ENCODE measurements around the gene CSTPP1.
"Not testable (repeated sequence)": the region's sequence is repeated elsewhere in the genome, so short reads cannot be mapped to it uniquely, and the experiment has no call there.

Gene CSTPP1

GRCh38 chr11:46997796-46998195 lies 61.2 kb downstream of the CSTPP1 start:
- not testable (repeated sequence) for FAIRE-seq

- no peak for FAIRE-seq
These were observed 62.7 kb downstream of the CSTPP1 start for GRCh38 chr11:46999217-46999616.

GRCh38 chr11:47000033-47000432 lies 63.5 kb downstream of the CSTPP1 start:
- no peak for FAIRE-seq

- no peak for FAIRE-seq
These were observed 65.2 kb downstream of the CSTPP1 start for GRCh38 chr11:47001781-47002181.

- FAIRE-seq = no peak
These were observed 65.8 kb downstream of the CSTPP1 start for GRCh38 chr11:47002390-47002789.

- no peak for FAIRE-seq
These were observed 66.8 kb downstream of the CSTPP1 start for GRCh38 chr11:47003180-47003877.

GRCh38 chr11:47004595-47005033 lies 68.1 kb downstream of the CSTPP1 start:
- FAIRE-seq = no peak

GRCh38 chr11:47005441-47005840 lies 68.9 kb downstream of the CSTPP1 start:
- FAIRE-seq = no peak

- no peak for FAIRE-seq
These were observed 71.0 kb downstream of the CSTPP1 start for GRCh38 chr11:47007579-47007978.

- no peak for FAIRE-seq
These were observed 73.6 kb downstream of the CSTPP1 start for GRCh38 chr11:47010179-47010578.

GRCh38 chr11:47014097-47014496 lies 77.5 kb downstream of the CSTPP1 start:
- no peak for FAIRE-seq

GRCh38 chr11:47018637-47019036 lies 82.1 kb downstream of the CSTPP1 start:
- FAIRE-seq = no peak

- FAIRE-seq = no peak
These were observed 84.4 kb downstream of the CSTPP1 start for GRCh38 chr11:47020793-47021526.

- FAIRE-seq = no peak
These were observed 84.9 kb downstream of the CSTPP1 start for GRCh38 chr11:47021527-47021818.

- no peak for FAIRE-seq
These were observed 85.4 kb downstream of the CSTPP1 start for GRCh38 chr11:47021965-47022364.

GRCh38 chr11:47028195-47029093 lies 91.9 kb downstream of the CSTPP1 start:
- FAIRE-seq = no peak

- no peak for FAIRE-seq
These were observed 96.9 kb downstream of the CSTPP1 start for GRCh38 chr11:47033439-47033838.

- no peak for FAIRE-seq
These were observed 97.5 kb downstream of the CSTPP1 start for GRCh38 chr11:47034091-47034490.

- no peak for FAIRE-seq
These were observed 98.5 kb downstream of the CSTPP1 start for GRCh38 chr11:47035108-47035507.

- FAIRE-seq = no peak
These were observed 107.6 kb downstream of the CSTPP1 start for GRCh38 chr11:47044119-47044518.

GRCh38 chr11:47047972-47048371 lies 111.4 kb downstream of the CSTPP1 start:
- no peak for FAIRE-seq

GRCh38 chr11:47050284-47050683 lies 113.7 kb downstream of the CSTPP1 start:
- FAIRE-seq = no peak

- no peak for FAIRE-seq
These were observed 114.7 kb downstream of the CSTPP1 start for GRCh38 chr11:47051217-47051616.

- no peak for FAIRE-seq
These were observed 115.6 kb downstream of the CSTPP1 start for GRCh38 chr11:47052165-47052564.

All from A204.1 (cell line).